GM21825 (cell line): ENCODE data around the gene UMAD1.

Experiments
- ATAC-seq: cut with Tn5 transposase; IDR thresholded peaks from one replicate; pipeline ENCODE4 v1.9.1; 2021; ENCODE audit warnings: mild to moderate bottlenecking, moderate library complexity; ENCODE audit not compliant: unreplicated experiment

The UMAD1 gene

DNA sequence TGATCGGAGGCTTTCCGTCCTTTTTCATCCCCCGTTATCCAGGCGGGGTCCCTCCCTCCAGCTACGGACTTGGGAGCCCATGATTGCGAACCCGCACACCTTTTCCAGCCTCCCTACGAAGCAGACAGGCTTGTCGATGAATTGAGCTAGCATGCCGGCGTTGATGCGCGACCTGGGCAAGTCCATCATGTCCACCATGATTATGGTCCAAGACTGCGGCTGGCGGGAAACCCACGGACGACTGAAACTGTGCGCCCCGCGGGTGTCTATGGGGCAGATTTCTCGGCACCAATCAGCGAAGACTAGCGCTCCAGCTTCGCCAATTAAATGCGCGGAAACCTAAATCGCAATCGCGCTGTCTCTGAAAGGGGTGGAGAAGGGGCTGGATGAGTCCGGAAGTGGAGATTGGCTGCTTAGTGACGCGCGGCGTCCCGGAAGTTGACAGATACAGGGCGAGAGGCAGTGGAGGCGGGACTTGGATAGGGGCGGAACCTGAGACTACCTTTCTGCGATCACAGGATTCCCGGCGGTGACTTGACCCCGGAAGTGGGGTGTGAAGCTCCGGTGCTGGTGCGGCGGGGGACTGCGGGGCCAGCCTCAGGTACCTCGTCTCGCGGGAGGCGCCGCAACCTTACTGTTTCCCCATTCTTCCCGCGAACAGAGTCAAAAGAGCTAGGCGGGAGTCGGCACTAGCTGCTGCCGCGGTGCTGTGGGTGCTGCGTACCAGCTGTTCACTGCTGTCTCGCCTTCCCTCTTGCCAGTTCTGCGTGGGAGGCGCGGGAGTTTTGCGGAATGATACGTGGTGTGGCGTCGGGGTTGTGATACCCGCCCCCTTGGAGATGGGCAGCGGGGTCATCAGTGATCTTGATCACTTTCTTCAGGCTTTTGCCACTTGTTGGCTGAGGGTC, at the start of gene UMAD1:
TSS of gene UMAD1 (plus strand) at position 532 of the 908 bp plus-strand sequence. CDS start 32,620 bp downstream, outside the sequence.
- ATAC-seq = peak; percentile 95

DNA sequence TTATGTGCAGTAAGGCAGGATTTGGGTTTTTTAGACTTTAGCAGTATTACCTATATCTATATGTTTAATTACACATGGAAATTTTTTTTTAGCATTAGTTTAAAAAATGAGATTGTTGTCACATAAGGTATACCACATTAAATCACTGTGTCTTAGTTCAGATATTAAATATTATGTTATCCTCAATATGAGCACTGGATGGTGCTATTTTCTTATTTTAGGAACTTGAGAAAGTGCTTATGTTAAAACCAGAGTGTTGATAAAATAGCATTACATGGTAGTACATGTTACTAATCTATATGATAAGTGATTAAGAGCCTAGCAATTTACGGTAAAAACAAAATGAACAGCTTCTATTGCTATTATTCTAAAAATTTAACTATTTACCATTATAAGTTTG, 45.1 kb upstream of the UMAD1 start:
- ATAC-seq = no peak

DNA sequence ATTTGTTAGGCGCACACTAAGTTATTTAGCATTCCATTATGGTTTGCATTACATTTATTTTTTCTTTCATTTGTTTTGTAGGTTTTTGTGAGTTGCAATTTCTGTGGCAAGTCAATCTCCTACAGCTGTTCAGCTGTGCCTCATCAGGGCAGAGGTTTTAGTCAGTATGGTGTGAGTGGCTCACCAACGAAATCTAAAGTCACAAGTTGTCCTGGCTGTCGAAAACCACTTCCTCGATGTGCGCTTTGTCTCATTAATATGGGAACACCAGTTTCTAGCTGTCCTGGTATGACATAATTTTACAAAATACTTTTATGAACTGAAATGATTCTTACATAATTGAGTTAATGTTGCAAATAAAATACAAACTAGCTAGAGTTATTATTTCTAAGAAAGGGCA, 44.4 kb upstream of the UMAD1 start:
- ATAC-seq = no peak

- no peak for ATAC-seq
Measured at GRCh38 chr7:7607010-7607409, 33.5 kb upstream of the UMAD1 start.

- no peak for ATAC-seq
Measured at GRCh38 chr7:7609330-7609729, 31.2 kb upstream of the UMAD1 start.

DNA sequence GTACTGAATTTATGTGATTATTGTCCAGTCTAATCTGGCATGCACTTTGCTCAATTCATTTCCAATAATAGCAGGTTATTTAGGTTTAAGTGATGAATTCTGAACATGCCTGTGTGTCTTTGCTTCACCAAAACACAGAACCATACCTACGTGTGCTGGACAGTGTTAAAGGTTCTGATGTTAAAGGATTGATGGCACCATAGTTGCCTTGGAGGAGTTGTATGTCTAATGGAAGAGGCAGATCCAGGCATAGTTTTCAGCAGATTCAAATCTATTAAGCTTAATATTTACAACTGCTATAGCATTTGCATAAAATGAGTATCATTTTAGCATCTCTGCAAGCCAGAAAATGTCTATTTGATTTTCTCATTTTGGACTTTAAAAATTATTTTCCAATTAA, 28.0 kb upstream of the UMAD1 start:
- ATAC-seq = no peak

GRCh38 chr7:7613210-7613609, 27.3 kb upstream of the UMAD1 start:
- no peak for ATAC-seq

GRCh38 chr7:7614018-7614741, 26.4 kb upstream of the UMAD1 start:
- ATAC-seq = no peak

- ATAC-seq = no peak
Measured at GRCh38 chr7:7617550-7617949, 23.0 kb upstream of the UMAD1 start.

GRCh38 chr7:7618410-7618809, 22.1 kb upstream of the UMAD1 start:
- ATAC-seq = no peak

- ATAC-seq = no peak
Measured at GRCh38 chr7:7620236-7620635, 20.3 kb upstream of the UMAD1 start.

DNA sequence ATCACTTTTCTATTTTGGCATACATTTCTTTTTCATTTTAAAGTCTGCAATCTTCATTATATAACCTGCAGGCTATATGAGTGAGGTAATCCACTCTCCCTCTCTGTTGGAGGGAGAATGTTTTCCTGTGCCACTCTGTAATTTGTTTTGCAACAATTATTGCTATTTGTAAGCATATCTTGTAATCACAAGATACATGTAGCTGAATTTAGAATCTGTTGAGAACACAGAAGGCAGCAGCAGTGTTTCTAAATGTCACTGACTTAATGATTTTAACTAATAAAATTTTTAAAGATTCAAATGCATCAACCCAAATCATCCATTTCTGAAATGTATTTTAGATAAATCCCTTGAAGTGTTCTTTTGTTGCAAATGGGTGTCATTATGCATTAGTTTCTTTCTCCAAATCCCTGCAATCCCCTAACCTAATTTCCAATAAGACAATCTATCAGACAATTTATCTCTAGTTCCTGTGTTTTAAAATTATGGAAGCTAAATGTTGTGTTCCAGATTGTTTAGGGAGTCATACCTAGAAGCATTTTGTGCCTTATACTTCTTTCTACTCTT, 19.8 kb upstream of the UMAD1 start:
- no peak for ATAC-seq

GRCh38 chr7:7628476-7628875, 12.1 kb upstream of the UMAD1 start:
- ATAC-seq = no peak

GRCh38 chr7:7630626-7631329, 9.8 kb upstream of the UMAD1 start:
- no peak for ATAC-seq

- ATAC-seq = no peak
Measured at GRCh38 chr7:7639421-7639820, 1.1 kb upstream of the UMAD1 start.

GRCh38 chr7:7639847-7640220, 718 bp upstream of the UMAD1 start:
- ATAC-seq = no peak

GRCh38 chr7:7641129-7641663, 644 bp downstream of the UMAD1 start:
- peak; percentile 7 for ATAC-seq

DNA sequence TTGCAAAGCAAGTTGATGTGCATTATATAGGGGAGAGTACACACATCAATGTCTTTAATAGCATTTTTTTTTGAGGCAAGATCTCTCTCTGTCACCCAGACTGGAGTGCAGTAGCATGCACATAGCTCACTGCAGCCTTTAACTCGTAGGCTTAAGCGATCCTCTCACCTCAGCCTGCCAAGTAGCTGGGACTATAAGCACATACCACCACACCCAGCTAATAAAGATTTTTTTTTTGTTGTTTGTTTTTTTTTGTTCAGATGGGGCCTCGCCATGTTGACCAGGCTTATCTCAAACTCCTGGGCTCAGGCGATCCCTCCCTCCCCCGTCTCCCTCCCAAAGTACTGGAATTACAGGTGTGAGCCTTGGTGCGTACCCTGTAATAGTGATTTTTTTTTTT, 1.5 kb downstream of the UMAD1 start:
- no peak for ATAC-seq

GRCh38 chr7:7647495-7648036, 7.0 kb downstream of the UMAD1 start:
- ATAC-seq = no peak

DNA sequence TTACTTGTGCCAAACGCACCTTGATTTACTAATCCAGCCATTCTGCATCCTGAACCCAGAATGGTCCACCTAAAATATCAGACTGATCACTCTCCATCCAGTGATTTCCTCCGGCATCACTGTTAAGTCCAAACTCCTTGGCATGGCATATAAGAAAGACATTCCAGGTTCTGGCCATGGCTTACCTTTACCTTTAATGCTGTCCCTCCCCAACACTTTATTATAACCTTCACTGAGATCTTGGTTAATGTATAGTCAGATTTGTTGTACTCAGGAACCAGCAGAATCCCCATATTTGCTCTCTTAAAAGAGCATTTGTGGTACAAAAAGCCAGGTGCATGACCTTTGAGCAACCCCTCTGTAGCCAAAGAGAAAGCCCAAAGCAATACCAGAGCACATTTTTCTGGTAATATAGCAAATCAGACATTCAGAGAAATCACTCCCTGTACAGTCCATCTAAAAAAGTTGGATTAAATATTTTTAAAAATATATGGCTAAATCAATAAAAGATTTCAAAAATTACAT, 10.2 kb downstream of the UMAD1 start:
- ATAC-seq = no peak
